Measurements from ENCODE around the gene STON2. TPM values are rescaled to one million over a fixed set of nuclear protein-coding genes. Genes with fewer than 3 reads are reported as not detected.
"Not testable (repeated sequence)": the region's sequence is repeated elsewhere in the genome, so short reads cannot be mapped to it uniquely, and the experiment has no call there.

STON2 gene
- total RNA-seq, 1 donor from 2014 or later = 30.8 TPM

DNA sequence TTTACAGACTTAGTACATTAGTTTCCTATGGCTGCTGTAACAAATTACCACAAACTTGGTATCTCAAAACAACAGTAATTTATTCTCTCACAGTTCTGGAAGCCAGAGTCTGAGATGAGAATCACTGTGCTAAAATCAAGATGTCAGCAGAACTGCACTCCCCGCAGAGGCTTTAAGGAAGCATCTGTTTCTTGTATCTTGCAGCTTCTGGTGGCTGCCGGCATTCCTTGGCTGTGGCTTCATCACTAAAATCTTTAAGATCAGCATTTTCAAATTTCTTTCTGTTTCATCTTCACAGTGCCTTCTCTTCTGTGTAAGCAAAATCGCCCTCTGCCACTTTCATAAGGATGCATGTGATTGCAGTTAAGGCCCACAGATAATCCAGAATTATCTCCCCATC is 9.4 kb downstream of the STON2 start:
- Histone ChIP-seq H3K27me3 (ENCODE audit: control insufficient read depth in 3 of 3, insufficient read depth in 3 of 3, low read length in 3 of 3) (no peaks in the 10 kb centered on the region), H3K4me1 (ENCODE audit: control insufficient read depth in 3 of 3, insufficient read depth in 3 of 3, low read length in 3 of 3) (no peaks in the 10 kb centered on the region), H3K36me3 (ENCODE audit: control insufficient read depth in 3 of 3, insufficient read depth in 3 of 3, low read length in 3 of 3) (peaks cover 10 to 22% (median 14%) of the 10 kb centered on the region in 3 donors), H3K9me3 (ENCODE audit: control insufficient read depth in 3 of 3, low read length in 3 of 3) (no peaks in the 10 kb centered on the region), H3K4me3 (ENCODE audit: low read length in 3 of 3) (no peak overlapping the region), H3K27ac (ENCODE audit: low read depth, low read length) (no peak overlapping the region), H3K9ac (ENCODE audit: low read depth in 1 of 3, low read length in 3 of 3) (no peak overlapping the region)

DNA sequence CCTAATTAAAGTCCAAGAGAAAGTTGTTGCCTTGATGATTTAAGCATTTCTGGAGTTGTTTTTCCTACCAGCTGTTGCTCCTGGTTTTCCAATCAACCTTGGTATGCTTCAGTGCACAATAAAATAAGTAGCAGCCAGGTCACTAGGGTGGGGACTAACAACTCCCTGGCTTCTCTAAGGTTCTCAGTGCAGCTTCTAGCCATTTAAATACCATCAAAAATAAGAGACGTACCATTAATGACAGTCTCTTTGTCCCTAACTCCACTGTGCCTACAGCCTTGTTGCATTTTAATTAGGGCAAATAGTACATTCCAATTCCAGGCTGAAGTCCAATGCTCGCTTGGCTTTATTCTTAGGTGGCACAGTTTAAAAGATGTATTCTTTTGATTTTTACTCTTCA is 11.8 kb downstream of the STON2 start:
- no peaks in the 10 kb centered on the region for H3K27me3 ChIP-seq (ENCODE audit: control insufficient read depth in 3 of 3, insufficient read depth in 3 of 3, low read length in 3 of 3)
- H3K27ac ChIP-seq (ENCODE audit: low read depth, low read length) = no peak overlapping the region
- H3K4me1 ChIP-seq (ENCODE audit: control insufficient read depth in 3 of 3, insufficient read depth in 3 of 3, low read length in 3 of 3) = no peaks in the 10 kb centered on the region
- H3K9ac ChIP-seq (ENCODE audit: low read depth in 1 of 3, low read length in 3 of 3) = no peak overlapping the region
- H3K4me3 ChIP-seq (ENCODE audit: low read length in 3 of 3) = no peak overlapping the region
- H3K9me3 ChIP-seq (ENCODE audit: control insufficient read depth in 3 of 3, low read length in 3 of 3) = no peaks in the 10 kb centered on the region
- H3K36me3 ChIP-seq (ENCODE audit: control insufficient read depth in 3 of 3, insufficient read depth in 3 of 3, low read length in 3 of 3) = peaks cover 0 to 8% (median 5%) of the 10 kb centered on the region in 3 donors

- H3K4me1 ChIP-seq (ENCODE audit: control insufficient read depth in 3 of 3, insufficient read depth in 3 of 3, low read length in 3 of 3) = no peaks in the 10 kb centered on the region
- H3K9me3 ChIP-seq (ENCODE audit: control insufficient read depth in 3 of 3, low read length in 3 of 3) = no peaks in the 10 kb centered on the region
- peaks cover 0 to 5% (median 1%) of the 10 kb centered on the region in 3 donors for H3K36me3 ChIP-seq (ENCODE audit: control insufficient read depth in 3 of 3, insufficient read depth in 3 of 3, low read length in 3 of 3)
- no peak overlapping the region for H3K9ac ChIP-seq (ENCODE audit: low read depth in 1 of 3, low read length in 3 of 3)
- no peak overlapping the region for H3K4me3 ChIP-seq (ENCODE audit: low read length in 3 of 3)
- H3K27ac ChIP-seq (ENCODE audit: low read depth, low read length) = no peak overlapping the region
- H3K27me3 ChIP-seq (ENCODE audit: control insufficient read depth in 3 of 3, insufficient read depth in 3 of 3, low read length in 3 of 3) = no peaks in the 10 kb centered on the region
Observed at GRCh38 chr14:81386290-81386745, 13.8 kb downstream of the STON2 start.

DNA sequence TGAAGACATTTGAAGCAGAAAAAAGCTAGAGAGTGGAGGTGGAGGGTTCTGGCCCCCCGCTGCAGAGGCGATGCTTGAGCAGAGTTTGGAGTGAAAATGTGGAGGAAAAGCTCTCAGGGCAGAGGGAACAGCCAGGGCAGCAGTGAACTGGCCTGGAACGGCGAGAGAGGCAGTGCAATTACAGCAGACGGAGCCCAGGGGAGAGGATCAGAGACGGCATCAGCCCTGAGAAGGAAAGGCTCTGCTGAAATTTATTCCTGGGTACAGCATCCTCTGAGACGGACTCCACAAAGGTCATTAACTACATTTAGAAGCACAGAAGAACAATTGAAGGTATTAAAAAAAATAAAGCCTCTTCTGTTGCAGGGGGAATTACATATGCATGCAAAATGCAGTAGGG is 14.2 kb downstream of the STON2 start:
- Histone ChIP-seq H3K36me3 (ENCODE audit: control insufficient read depth in 3 of 3, insufficient read depth in 3 of 3, low read length in 3 of 3) (peaks cover 0 to under 1% (median 0%) of the 10 kb centered on the region in 3 donors), H3K27me3 (ENCODE audit: control insufficient read depth in 3 of 3, insufficient read depth in 3 of 3, low read length in 3 of 3) (no peaks in the 10 kb centered on the region), H3K4me3 (ENCODE audit: low read length in 3 of 3) (no peak overlapping the region), H3K9me3 (ENCODE audit: control insufficient read depth in 3 of 3, low read length in 3 of 3) (no peaks in the 10 kb centered on the region), H3K9ac (ENCODE audit: low read depth in 1 of 3, low read length in 3 of 3) (no peak overlapping the region), H3K4me1 (ENCODE audit: control insufficient read depth in 3 of 3, insufficient read depth in 3 of 3, low read length in 3 of 3) (no peaks in the 10 kb centered on the region), H3K27ac (ENCODE audit: low read depth, low read length) (no peak overlapping the region)

- H3K9ac ChIP-seq (ENCODE audit: low read depth in 1 of 3, low read length in 3 of 3) = no peak overlapping the region
- H3K4me3 ChIP-seq (ENCODE audit: low read length in 3 of 3) = no peak overlapping the region
- no peaks in the 10 kb centered on the region for H3K36me3 ChIP-seq (ENCODE audit: control insufficient read depth in 3 of 3, insufficient read depth in 3 of 3, low read length in 3 of 3)
Observed at GRCh38 chr14:81385419-81385818, 14.7 kb downstream of the STON2 start.

GRCh38 chr14:81384900-81385299 is 15.2 kb downstream of the STON2 start:
- Histone ChIP-seq H3K27me3 (ENCODE audit: control insufficient read depth in 3 of 3, insufficient read depth in 3 of 3, low read length in 3 of 3) (no peaks in the 10 kb centered on the region), H3K36me3 (ENCODE audit: control insufficient read depth in 3 of 3, insufficient read depth in 3 of 3, low read length in 3 of 3) (peaks cover 0 to 2% (median 0%) of the 10 kb centered on the region in 3 donors), H3K4me3 (ENCODE audit: low read length in 3 of 3) (no peak overlapping the region), H3K9me3 (ENCODE audit: control insufficient read depth in 3 of 3, low read length in 3 of 3) (no peaks in the 10 kb centered on the region), H3K27ac (ENCODE audit: low read depth, low read length) (no peak overlapping the region), H3K9ac (ENCODE audit: low read depth in 1 of 3, low read length in 3 of 3) (no peak overlapping the region), H3K4me1 (ENCODE audit: control insufficient read depth in 3 of 3, insufficient read depth in 3 of 3, low read length in 3 of 3) (no peaks in the 10 kb centered on the region)

More at GRCh38 chr14:81385419-81385818, 14.7 kb downstream of the STON2 start:
- Histone ChIP-seq H3K4me1 (ENCODE audit: control insufficient read depth in 3 of 3, insufficient read depth in 3 of 3, low read length in 3 of 3) (no peaks in the 10 kb centered on the region), H3K27me3 (ENCODE audit: control insufficient read depth in 3 of 3, insufficient read depth in 3 of 3, low read length in 3 of 3) (no peaks in the 10 kb centered on the region), H3K9me3 (ENCODE audit: control insufficient read depth in 3 of 3, low read length in 3 of 3) (no peaks in the 10 kb centered on the region), H3K27ac (ENCODE audit: low read depth, low read length) (no peak overlapping the region)

DNA sequence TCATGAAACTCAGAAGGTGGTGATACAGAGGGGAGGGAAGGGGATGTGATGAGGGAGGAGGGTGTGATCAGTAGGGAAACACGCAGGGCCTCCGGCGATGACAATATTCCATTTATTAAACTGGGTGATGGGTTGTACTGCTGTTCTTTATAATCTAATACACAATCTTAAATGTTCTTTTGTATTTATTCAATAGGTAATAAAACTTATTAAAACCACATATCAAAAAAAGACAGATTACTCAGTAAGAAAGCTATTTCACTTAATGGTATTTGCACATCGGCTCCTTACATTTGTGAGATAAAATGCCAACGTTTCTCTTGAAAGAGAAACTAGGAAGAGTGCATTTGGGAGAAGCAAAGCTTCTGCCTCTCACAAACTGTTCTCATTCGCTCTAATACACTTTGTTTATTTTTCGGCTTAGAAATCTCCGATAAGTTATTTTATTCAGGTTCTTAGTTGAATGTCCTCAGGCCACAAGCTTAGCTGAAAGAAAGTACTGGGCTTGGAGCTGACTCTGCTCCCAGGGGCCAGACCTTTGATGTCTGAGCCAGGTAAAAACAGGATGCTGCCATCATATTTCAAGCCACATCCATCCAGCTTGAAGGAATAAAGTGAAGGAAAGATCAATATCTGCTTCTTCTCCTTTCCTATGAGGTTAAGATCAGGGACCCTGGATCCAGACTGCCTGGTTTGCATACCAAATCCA is 17.5 kb downstream of the STON2 start:
- no peaks in the 10 kb centered on the region for H3K27me3 ChIP-seq (ENCODE audit: control insufficient read depth in 3 of 3, insufficient read depth in 3 of 3, low read length in 3 of 3)
- H3K4me3 ChIP-seq (ENCODE audit: low read length in 3 of 3) = no peak overlapping the region
- no peaks in the 10 kb centered on the region for H3K4me1 ChIP-seq (ENCODE audit: control insufficient read depth in 3 of 3, insufficient read depth in 3 of 3, low read length in 3 of 3)

DNA sequence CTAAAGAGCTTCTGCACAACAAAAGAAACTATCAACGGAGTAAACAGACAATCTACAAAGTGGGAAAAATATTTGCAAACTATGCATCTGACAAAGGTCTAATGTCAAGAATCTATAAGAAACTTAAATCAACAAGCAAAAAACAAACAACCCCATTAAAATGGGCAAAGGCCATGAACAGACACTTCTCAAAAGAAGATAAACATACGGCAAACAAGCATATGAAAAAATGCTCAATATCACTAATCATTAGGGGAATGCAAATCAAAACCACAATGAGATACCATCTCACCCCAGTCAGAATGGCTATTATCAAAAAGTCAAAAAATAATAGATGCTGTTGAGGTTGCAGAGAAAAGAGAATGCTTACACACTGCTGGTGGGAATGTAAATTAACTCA is 20.1 kb downstream of the STON2 start:
- H3K27ac ChIP-seq (ENCODE audit: low read depth, low read length); H3K9ac ChIP-seq (ENCODE audit: low read depth in 1 of 3, low read length in 3 of 3); H3K36me3 ChIP-seq (ENCODE audit: control insufficient read depth in 3 of 3, insufficient read depth in 3 of 3, low read length in 3 of 3); H3K4me1 ChIP-seq (ENCODE audit: control insufficient read depth in 3 of 3, insufficient read depth in 3 of 3, low read length in 3 of 3); H3K9me3 ChIP-seq (ENCODE audit: control insufficient read depth in 3 of 3, low read length in 3 of 3); H3K4me3 ChIP-seq (ENCODE audit: low read length in 3 of 3); H3K27me3 ChIP-seq (ENCODE audit: control insufficient read depth in 3 of 3, insufficient read depth in 3 of 3, low read length in 3 of 3): not testable (repeated sequence)

More for the DNA sequence above, 17.5 kb downstream of the STON2 start:
- no peak overlapping the region for H3K27ac ChIP-seq (ENCODE audit: low read depth, low read length)
- H3K9ac ChIP-seq (ENCODE audit: low read depth in 1 of 3, low read length in 3 of 3) = no peak overlapping the region
- H3K9me3 ChIP-seq (ENCODE audit: control insufficient read depth in 3 of 3, low read length in 3 of 3) = no peaks in the 10 kb centered on the region
- H3K36me3 ChIP-seq (ENCODE audit: control insufficient read depth in 3 of 3, insufficient read depth in 3 of 3, low read length in 3 of 3) = peaks cover 0 to 2% (median 0%) of the 10 kb centered on the region in 3 donors

GRCh38 chr14:81371802-81372201 is 28.3 kb downstream of the STON2 start:
- no peak overlapping the region for H3K4me3 ChIP-seq (ENCODE audit: low read length in 3 of 3)
- H3K36me3 ChIP-seq (ENCODE audit: control insufficient read depth in 3 of 3, insufficient read depth in 3 of 3, low read length in 3 of 3) = peaks cover 0 to 2% (median 0%) of the 10 kb centered on the region in 3 donors
- H3K4me1 ChIP-seq (ENCODE audit: control insufficient read depth in 3 of 3, insufficient read depth in 3 of 3, low read length in 3 of 3) = peaks cover 0 to 5% (median 2%) of the 10 kb centered on the region in 3 donors
- no peaks in the 10 kb centered on the region for H3K9me3 ChIP-seq (ENCODE audit: control insufficient read depth in 3 of 3, low read length in 3 of 3)
- H3K9ac ChIP-seq (ENCODE audit: low read depth in 1 of 3, low read length in 3 of 3) = no peak overlapping the region
- no peaks in the 10 kb centered on the region for H3K27me3 ChIP-seq (ENCODE audit: control insufficient read depth in 3 of 3, insufficient read depth in 3 of 3, low read length in 3 of 3)
- H3K27ac ChIP-seq (ENCODE audit: low read depth, low read length) = no peak overlapping the region

DNA sequence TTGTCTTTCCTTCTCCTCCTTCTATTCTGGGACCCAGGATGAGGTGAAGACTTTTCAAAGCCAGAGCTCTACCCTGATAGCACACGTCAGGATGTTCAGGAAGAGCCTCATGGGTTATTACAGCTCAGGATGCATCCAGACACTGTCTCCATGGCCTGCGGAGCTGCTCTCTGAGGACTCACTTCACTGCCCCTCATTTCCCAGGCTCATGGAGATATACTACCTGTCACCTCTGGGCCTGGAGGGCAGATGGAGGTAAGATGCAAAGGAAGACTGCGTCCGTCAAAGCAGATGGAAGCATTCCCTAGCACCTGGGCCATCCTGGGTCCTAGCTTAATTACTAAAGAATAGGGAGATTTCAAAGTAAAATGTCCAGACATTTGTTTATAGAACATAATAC is 32.6 kb downstream of the STON2 start:
- Histone ChIP-seq H3K27me3 (ENCODE audit: control insufficient read depth in 3 of 3, insufficient read depth in 3 of 3, low read length in 3 of 3) (no peaks in the 10 kb centered on the region), H3K27ac (ENCODE audit: low read depth, low read length) (no peak overlapping the region), H3K36me3 (ENCODE audit: control insufficient read depth in 3 of 3, insufficient read depth in 3 of 3, low read length in 3 of 3) (peaks cover 0 to 2% (median 0%) of the 10 kb centered on the region in 3 donors), H3K9ac (ENCODE audit: low read depth in 1 of 3, low read length in 3 of 3) (no peak overlapping the region), H3K9me3 (ENCODE audit: control insufficient read depth in 3 of 3, low read length in 3 of 3) (no peaks in the 10 kb centered on the region), H3K4me1 (ENCODE audit: control insufficient read depth in 3 of 3, insufficient read depth in 3 of 3, low read length in 3 of 3) (peaks cover 0 to 8% (median 5%) of the 10 kb centered on the region in 3 donors), H3K4me3 (ENCODE audit: low read length in 3 of 3) (no peak overlapping the region)
